AG08395 (cell line): Measurements from ENCODE around the gene SOX5.

Experiments
- DNase-seq: peaks from one replicate; pipeline ENCODE4 v3.0.0; 2012; ENCODE audit warnings: mixed read lengths, low spot score

The SOX5 gene

GRCh38 chr12:23596568-23596967, 352.9 kb downstream of the SOX5 start:
- no peak for DNase-seq

GRCh38 chr12:23587833-23588559, 361.5 kb downstream of the SOX5 start:
- no peak for DNase-seq

- no peak for DNase-seq
Measured at GRCh38 chr12:23585782-23586163, 363.7 kb downstream of the SOX5 start.

- DNase-seq: no peak
Measured at GRCh38 chr12:23585156-23585781, 364.2 kb downstream of the SOX5 start.

GRCh38 chr12:23581913-23582312, 367.6 kb downstream of the SOX5 start:
- DNase-seq: no peak

- DNase-seq: no peak
Measured at GRCh38 chr12:23579257-23579656, 370.2 kb downstream of the SOX5 start.

GRCh38 chr12:23576372-23576771, 373.1 kb downstream of the SOX5 start:
- DNase-seq: peak; percentile 1

GRCh38 chr12:23569356-23569755, 380.1 kb downstream of the SOX5 start:
- no peak for DNase-seq

GRCh38 chr12:23566133-23566532, 383.3 kb downstream of the SOX5 start:
- DNase-seq: no peak

- DNase-seq: no peak
Measured at GRCh38 chr12:23564451-23565152, 384.9 kb downstream of the SOX5 start.

GRCh38 chr12:23561364-23562345, 387.8 kb downstream of the SOX5 start:
- peak; percentile 1 for DNase-seq

GRCh38 chr12:23560611-23561010, 388.9 kb downstream of the SOX5 start:
- no peak for DNase-seq

- DNase-seq: no peak
Measured at GRCh38 chr12:23559268-23559753, 390.2 kb downstream of the SOX5 start.

- no peak for DNase-seq
Measured at GRCh38 chr12:23556661-23557060, 392.8 kb downstream of the SOX5 start.

- no peak for DNase-seq
Measured at GRCh38 chr12:23555825-23556207, 393.7 kb downstream of the SOX5 start.

GRCh38 chr12:23555180-23555824, 394.2 kb downstream of the SOX5 start:
- no peak for DNase-seq

- no peak for DNase-seq
Measured at GRCh38 chr12:23552417-23552816, 397.1 kb downstream of the SOX5 start.

- DNase-seq: no peak
Measured at GRCh38 chr12:23550753-23551152, 398.7 kb downstream of the SOX5 start.

- DNase-seq: no peak
Measured at GRCh38 chr12:23548742-23549141, 400.7 kb downstream of the SOX5 start.

- DNase-seq: no peak
Measured at GRCh38 chr12:23546756-23547155, 402.7 kb downstream of the SOX5 start.

- no peak for DNase-seq
Measured at GRCh38 chr12:23543767-23544166, 405.7 kb downstream of the SOX5 start.
